Measurements from ENCODE around the gene LAMTOR4.

LAMTOR4 gene

DNA sequence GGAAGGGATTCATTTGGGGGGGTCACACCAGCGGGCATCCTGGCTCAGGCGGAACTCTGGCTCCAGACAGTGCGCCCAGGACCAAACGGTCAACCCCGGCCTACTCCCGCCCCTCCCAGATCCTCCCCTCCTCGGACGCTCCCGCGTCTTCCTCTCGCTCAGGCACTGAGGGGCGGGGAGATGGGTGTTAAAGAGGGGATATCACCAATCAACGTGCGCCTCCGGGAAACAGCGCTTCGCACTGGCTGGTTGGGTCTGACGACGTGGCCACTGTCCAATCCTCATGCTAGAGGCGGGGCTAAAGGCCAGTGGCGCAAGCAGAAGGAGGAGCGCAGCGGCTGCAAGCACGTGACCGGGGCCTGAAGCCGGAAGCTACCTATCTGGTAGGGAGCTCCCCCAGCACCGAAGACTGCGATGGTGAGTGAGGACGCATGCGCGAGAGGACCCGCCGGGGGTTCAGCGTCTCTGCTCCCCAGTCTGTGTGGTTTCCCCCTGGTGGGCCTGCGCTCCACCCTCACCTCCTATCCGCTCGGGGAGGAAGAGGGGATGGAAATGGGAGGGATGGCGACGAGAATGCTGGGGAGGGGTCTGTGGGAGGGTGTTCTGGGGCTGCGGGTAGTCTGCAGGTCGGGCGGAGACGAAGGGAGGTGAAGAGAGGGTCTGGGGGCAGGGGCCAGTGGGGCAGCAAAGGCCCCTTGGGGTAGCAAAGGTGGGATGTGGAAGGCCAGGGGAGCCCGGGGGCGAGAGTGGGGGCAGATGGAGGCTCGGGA lies at the start of gene LAMTOR4:
LAMTOR4 (plus strand) TSS at position 360 of the 770 bp plus-strand sequence; CDS start at position 415, 55 bp downstream.
- peak; percentile 98 for ATAC-seq

DNA sequence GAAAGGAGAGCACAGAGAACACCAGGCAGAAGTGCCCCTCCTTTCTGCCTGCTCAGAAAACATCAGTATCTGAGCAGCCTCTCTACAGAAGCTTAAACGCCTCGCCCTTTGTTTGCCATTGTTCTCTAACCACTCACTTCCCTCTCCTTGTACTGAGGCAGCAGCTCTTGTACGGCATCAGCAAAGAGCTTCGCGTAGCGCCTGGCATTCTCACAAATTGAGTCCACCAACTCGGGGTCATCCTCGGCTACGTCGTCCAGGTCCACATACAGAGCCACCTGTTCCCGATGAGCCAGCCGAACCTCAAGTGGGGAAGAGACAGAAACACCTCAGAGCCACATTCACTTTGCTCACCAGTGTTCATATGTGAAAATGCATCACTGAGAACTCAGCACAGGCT lies 49.3 kb upstream of the LAMTOR4 start:
- no peak for ATAC-seq

DNA sequence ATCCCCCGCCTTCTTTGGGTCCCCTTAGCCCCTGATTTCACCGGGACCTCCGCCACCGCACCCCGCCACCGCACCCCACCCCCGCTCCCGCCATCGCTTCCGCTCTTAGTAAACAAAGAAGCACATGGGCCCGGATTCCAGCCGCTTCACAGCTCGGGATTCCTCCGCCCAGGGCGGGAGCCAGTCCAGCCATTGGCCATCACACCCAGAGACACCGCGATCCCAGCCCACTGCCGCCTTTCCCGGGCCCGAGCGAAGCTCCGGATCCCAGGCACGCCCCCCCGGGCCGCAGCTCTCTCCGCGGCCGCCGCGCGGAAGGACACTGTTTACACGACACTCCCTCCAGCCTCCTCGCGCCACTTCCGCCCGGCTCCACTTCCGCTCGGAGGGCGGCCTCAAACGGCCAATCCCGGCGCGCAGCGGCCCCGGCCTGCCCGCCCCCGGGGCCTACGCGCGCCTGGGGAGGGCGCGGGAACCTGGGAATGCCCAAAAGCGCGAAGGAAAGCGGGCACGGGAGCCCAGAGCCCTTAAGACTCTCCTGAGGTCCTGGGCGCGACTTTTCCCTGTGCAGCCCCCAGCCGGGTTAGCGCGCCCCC lies 48.2 kb upstream of the LAMTOR4 start:
- peak; percentile 75 to 77 for ATAC-seq

DNA sequence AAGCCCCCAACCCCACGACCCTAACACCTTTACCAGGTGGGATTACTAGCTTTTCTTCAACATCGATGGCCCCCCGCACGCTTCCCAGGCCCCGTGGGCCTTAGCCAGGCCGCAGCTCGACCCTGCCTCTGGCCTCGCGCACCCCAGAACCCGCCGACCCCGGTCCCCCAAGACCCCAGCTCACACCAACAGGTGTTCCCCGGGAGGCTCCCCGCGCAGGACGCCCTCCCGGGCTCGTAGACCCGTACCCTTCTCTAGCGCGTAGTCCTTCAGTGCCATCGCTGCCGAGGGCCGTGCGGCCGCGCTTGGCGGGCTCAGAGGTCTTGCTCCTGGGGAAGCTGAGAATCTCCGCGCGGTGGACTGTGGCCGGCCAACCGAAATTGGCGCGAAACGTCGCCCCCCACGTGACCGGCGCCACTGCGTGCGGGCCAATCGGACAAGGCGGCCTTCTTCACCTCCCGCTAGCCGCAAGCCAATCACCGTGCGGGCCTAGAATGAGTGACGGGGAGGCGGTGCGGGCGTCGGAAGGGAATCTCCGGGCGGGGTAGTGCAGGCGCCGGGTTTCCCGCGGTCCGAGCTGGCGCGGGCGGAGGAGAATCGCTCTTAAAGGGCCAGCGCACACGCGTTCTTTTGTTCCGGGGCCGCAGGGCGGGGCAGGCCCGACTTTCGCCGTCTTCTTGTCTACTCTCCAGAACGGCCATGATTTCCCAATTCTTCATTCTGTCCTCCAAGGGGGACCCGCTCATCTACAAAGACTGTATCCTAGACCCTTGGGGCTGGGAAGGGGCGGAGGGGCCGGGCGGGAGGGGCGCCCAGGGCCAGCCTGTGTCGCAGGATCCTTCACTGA lies 47.5 kb upstream of the LAMTOR4 start, which contains the start of the genes AP4M1 and MCM7:
AP4M1 (plus strand) TSS at position 628 of the 847 bp plus-strand sequence; CDS start at position 700, 72 bp downstream.
MCM7 (minus strand) TSS at position 382 of the 847 bp plus-strand sequence; CDS start at position 279, 103 bp downstream.
- ATAC-seq: peak; percentile 92

DNA sequence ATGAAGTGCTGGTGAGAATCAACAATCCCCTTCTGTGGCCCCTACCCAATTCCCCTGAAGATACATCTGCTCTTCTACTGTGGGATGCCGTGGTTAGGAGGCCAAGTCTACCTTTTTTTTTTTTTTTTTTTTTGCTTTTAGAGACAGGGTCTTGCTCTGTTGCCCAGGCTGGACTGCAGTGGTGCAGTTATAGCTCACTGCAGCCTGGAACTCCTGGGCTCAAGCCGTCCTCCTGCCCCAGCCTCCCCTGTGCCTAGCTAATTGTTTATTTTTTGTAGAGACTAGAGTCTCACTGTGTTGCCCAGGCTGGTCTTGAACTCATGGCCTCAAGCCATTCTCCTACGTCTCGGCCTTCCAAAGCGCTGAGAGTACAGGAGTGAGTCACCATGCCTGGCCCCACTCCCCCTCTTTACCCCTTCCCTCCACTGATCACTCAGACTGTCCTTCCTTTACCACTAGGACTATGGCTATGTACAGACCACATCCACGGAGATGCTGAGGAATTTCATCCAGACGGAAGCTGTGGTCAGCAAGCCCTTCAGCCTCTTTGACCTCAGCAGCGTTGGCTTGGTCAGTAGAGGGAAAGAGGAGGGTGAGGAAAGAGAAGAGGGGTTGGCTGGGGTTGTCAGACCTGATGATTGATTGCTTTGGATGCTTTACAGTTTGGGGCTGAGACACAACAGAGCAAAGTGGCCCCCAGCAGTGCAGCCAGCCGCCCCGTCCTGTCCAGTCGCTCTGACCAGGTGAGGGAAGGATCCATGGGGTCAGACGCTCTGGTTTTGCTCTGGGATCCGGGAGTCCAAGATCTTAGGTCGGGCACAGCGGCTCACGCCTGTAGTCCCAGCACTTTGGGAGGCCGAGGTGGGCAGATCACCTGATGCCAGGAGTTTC lies 45.5 kb upstream of the LAMTOR4 start:
- ATAC-seq: no peak

DNA sequence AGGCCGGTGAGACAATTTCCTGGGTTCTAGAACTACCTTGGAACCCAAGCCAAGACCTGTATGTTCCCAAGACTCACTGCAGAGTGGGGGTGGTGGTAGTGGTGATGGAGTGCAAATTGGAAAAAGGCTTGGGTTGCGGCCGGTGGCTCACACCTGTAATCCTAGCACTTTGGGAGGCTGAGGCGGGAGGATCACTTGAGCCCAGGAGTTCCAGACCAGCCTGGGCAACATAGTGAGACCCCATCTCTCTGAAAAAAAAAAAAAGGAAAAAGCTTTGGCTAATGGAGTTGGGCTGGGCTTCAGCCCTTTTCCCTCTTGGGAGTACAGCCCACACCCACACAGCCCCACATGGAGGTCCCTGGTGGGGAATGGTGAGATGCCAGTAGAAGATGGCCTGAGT lies 43.2 kb upstream of the LAMTOR4 start:
- no peak for ATAC-seq

DNA sequence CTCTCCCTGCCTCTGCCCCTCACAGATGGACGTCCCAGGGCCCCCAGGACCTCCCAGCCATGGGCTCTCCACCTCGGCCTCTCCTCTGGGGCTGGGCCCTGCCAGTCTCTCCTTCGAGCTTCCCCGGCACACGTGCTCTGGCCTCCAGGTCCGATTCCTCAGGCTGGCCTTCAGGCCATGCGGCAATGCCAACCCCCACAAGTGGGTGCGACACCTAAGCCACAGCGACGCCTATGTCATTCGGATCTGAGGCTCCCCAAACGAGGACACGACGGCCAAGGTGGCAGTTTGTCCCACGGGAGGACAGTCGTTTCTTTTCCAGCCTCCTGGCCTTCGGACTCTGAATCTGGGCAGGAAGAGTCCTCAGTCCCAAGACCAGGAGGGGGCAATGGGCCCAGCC lies 42.1 kb upstream of the LAMTOR4 start:
- ATAC-seq: no peak

DNA sequence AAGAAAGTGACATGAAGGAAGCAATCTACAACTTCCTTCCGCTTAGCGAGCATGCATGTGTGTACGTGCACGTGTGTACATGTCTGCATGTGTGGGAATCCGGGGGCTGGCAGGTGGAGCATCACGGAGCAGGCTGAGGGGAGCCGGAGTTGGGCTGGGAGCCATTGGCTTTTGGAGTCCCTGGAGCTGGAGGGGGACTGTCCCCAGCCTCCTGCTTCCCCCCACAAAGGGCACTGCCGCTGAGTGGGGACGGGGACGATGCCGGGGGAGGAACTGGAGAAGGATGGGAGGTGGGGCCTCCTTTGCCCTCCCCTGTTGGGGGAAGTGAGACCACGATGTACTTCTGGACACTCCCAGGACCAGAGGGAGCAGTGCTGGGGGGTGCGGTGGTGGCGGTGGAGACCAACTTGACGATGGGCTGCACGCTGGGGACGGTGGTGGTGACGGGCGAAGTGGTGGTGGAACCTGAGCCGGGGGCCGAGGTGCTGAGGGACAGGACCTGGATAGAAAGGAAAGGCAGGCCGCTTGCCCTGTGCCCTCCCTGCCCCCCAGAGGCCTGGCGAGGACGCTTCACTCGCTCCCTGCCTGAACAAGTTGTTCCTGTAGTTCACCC lies 41.5 kb upstream of the LAMTOR4 start:
- no peak for ATAC-seq

DNA sequence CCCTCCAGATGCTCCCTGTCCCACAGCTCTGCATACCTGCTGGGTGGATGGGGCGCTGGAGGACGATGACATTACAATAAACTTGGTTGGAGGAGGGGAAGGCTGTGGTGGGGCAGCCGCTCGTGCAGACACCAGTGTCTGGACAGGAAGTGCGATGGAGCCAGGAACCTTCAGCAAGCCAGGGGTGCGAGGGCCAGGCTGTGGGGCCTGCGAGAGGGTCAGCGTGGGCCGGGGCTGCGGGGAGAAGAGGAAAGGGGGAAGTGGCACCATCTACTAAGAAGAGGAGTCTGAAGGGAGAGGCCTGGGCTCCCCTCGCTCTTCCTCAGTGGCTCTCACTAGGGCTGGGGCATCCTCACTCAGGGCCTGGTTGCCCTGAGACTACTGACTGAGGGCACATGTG lies 40.8 kb upstream of the LAMTOR4 start:
- ATAC-seq: no peak

DNA sequence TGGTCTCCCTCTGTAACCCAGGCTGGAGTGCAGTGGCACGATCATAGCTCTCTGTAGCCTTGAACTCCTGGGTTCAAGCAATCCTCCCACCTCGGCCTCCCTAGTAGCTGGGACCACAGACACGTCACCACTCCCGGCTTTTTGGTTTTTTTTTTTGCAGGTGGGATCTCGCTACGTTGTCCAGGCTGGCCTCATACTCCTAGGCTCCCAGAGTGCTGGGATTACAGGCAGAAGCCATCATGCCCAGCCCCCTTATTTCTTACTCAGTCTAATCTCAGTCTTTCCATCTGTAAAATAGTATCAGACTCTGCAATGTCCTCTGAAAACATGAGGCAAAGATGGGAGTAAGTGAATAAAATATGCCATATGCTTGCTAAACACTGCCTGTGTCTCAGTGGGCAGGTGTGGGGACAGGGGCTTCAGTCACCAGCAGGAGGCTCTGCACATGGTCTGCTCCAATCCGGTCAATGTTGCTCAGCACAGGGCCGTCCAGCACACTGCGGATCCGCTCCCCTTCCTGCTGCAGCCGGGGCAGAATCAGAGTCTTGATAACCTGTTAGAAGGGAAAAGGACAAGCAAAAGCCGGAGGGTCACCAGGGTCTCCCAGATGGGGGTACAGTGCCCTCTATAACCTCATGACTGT lies 39.1 kb upstream of the LAMTOR4 start:
- ATAC-seq: no peak

DNA sequence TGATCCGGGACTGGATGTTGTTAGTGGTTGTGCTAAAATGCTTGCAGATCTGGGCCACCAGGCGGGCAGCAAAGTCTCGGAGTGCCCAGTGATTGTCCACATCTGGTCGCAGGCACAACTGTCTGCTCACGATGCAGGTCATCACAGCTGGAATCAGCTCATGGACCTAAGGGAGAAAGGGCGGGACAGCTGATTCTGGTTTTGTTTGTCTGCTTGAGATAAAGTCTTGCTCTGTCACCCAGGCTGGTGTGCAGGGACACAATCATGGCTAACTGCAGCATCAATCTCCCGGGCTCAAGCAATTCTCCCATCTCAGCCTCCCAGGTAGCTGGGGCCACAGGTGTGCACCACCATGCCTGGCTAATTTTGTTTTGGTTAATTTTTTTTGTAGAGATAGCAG lies 37.6 kb upstream of the LAMTOR4 start:
- no peak for ATAC-seq

DNA sequence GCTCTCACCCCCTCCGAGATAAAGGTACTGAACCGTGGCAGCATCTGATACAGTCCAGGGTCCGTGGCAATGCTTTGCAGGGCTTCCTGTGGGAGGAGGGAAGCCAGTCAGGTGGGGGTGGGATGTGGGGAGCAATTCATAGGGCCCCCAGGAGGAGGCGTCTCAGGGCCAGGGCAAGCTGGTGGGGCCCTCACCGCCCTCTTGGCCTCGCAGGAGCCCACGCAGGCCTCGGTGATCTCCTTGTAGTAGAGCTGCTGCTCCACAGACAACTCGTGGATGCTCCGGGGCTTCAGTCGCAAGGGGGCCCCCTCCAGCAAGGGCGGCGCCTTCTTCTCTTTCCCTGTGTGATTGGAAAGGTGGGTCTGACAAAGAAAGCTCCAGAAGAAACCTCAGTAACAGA lies 36.8 kb upstream of the LAMTOR4 start:
- no peak for ATAC-seq

DNA sequence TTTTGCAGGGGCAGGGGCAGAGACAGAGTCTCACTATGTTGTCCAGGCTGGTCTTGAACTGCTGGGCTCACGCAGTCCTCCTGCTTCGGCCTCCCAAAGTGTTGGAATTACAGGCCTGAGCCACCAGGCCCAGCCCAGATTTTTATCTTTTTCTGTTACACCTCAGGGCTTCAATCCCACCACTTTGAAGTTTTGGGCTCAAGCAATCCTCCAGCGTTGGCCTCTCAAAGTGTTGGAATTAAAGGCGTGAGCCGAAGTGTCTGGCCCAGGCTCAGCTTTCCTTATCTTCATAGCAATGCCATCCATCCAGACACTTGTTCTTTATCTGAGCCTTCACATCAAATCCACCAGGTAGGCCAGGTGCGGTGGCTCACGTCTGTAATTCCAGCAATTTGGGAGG lies 33.7 kb upstream of the LAMTOR4 start:
- no peak for ATAC-seq

DNA sequence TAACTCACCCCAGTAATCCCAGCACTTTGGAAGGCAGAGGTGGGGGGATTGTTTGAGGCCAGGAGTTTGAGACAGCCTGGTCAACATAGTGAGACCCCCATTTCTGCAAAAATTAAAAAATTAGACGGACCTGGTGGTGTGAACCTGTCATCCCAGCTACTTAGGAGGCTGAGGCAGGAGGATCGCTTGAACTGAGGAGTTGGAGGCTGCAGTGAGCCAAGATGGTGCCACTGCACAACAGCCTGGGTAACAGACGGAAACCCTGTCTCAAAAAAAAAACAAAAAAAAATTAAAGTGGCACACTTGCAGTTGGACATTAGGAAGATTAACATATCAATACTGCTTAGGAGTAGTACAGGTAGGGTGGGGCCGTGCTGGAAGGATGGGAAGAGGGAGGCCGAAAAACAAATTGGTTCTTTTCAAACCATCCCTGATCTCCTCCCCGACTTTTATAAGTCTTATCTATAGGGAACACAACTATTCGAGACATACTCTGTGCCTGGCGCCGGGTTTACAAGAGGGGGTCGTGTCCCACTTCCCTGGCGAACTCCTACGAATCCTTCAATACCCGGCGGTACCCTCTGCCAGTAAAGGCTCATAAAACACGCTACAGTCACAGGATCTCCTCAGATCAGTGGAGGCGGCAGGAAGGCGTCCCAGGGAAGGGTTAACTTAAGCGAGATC lies 30.2 kb upstream of the LAMTOR4 start:
- no peak for ATAC-seq

DNA sequence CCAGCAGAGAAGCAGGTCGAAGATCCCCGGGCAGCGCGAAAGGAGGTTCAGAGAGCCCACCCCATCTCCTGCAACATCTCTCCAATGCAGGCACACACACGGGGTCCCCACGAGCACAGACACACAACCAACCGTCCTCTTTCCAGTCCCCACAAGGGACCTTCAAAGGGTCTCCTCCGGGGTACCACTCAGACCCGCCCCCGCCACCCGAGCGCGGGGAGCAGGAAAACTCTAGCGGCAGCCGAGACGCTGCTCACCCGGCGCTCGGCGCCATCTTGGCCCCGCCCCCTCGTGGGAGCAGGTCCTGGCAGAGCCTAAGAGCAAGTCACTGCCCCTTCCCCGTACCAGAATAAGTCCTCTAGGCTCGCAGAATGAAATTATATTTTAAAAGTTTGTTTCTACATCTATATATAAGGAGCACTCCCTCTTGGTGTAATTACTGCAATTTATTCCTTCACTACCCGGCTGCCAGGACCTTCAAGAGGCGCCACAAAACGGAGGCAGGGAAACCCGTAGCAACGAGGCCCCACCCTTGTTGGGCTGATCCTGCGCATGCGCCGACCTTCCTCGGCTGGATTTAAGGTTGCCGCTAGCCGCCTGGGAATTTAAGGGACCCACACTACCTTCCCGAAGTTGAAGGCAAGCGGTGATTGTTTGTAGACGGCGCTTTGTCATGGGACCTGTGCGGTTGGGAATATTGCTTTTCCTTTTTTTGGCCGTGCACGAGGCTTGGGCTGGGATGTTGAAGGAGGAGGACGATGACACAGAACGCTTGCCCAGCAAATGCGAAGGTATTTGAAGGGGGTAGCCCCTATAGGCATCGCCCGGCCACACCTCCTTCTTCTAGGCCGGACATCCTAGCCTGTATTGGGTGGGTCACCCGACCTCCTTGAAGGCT lies 29.4 kb upstream of the LAMTOR4 start, which contains the start of the genes CNPY4 and TAF6:
CNPY4 (plus strand) TSS at position 563 of the 898 bp plus-strand sequence; CDS start at position 674, 111 bp downstream.
TAF6 (minus strand) TSS at position 287 of the 898 bp plus-strand sequence. CDS start 5,149 bp downstream, outside the sequence.
- peak; percentile 78 to 80 for ATAC-seq

DNA sequence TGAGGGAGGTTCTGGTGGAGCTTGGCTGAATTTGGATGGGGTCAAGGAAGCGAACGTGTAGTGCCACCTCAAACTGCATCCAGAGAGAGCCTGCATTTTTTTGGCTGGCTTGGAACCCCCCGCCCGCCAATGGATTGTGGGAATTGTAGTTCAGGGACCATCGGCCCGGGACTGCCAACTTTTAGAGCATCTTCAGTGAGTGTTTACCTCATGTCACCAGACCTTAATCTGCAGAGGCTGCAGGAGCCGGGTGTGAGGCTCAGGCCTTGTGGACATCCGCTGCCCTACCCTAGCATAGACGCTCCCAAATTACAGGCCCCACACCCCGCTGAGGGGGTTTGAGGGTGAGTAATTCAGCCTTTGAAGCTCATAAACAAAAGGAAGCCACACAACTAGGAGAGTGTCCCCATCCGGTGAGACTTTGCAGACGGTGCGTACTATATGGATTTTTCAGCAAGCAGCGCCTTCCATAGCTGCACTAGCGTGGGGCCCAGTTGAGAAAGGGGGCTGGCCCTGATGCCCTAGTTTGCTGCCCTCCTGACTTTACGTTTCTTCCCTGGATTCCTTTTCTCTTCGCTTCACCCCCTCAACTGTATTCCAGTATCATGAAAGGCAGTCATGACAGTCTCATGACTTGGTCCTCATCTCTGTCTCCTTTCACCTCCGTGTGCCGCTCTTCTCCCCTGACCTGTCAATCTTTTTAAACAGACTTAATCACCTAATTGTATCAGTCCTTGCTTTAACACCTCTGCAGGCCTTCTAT lies 28.6 kb upstream of the LAMTOR4 start:
- ATAC-seq: peak; percentile 55 to 68

DNA sequence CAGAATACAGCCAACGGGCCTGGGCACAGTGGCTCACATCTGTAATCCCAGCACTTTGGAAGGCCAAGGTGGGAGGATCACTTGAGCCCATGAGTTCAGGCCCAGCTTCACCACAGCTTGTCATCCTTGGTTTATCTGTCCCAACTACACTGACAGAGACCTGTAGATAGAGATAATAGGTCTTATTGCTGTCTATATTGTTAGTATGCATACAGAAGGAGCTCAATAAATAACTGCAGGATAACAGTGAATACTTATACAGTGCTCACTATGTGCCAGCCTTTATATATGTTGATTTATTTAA lies 28.0 kb upstream of the LAMTOR4 start:
- no peak for ATAC-seq

DNA sequence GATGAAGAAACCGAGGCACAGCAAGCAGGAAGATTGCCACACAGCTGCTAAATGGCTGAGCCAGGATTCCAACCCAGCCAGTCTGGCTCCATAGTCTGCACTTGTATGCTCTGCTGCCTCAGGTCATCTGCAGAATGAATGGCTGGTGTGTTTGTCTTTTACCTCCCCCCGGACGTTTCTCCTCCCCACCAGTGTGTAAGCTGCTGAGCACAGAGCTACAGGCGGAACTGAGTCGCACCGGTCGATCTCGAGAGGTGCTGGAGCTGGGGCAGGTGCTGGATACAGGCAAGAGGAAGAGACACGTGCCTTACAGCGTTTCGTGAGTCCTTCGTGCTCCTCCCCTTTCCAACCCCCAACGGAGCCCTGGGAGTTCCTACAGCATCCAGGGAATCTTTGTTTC lies 26.7 kb upstream of the LAMTOR4 start:
- no peak for ATAC-seq

DNA sequence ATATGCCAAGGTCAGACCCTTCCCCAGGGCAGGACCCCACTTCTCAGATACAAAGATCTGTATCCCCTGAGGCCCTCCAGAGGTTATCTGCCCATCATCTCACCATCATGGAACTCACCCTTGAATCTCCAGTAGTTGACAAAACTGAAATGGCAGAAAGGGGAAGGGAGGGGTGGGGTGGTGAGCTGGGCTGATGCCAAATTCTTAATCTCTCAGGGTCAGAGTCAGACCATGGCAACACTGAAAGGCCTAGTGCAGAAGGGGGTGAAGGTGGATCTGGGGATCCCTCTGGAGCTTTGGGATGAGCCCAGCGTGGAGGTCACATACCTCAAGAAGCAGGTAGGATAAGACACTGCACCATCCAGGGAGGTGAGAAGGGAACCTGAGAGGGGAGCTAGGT lies 26.1 kb upstream of the LAMTOR4 start:
- ATAC-seq: no peak
